SK-N-SH (cell line): ENCODE results near the gene CASP7. TPM values are rescaled to one million over a fixed set of nuclear protein-coding genes. Genes with fewer than 3 reads are reported as not detected.

Experiments used
- CTCF ChIA-PET: fragments of 300-600, 350-600 bp; formaldehyde crosslinking; extraction: SDS; loops from one replicate; lab custom pipeline; 2021; lab: Yijun Ruan, JAX
- POLR2A ChIA-PET: fragments of 350-600 bp; sonication (Branson Sonifier 250); formaldehyde crosslinking; extraction: SDS; loops from one replicate; lab custom pipeline; 2020; ENCODE audit warnings: antibody characterized with exemption, inconsistent platforms; lab: Yijun Ruan, JAX
- DNase-seq: peaks from one replicate; pipeline ENCODE4 v3.0.0; 2012
- H2AFZ ChIP-seq: fragments of 200-600 bp; sonication (generic); 2 replicates; pipeline ENCODE4 v1.8.1; 2016; ENCODE audit warnings: antibody characterized with exemption, mild to moderate bottlenecking, low read depth
- H3F3A ChIP-seq: fragments of 200-600 bp; sonication (generic); replicated peaks from 2 replicates; pipeline ENCODE3; 2016; ENCODE audit warnings: antibody characterized with exemption, mild to moderate bottlenecking; ENCODE audit not compliant: insufficient read depth
- H3K27ac ChIP-seq, 2 experiments: fragments of 200-500 bp in 1 of 2; fragments of 200-600 bp in 1 of 2; sonication (Bioruptor generic) in 1 of 2; sonication (generic), shearing (Covaris generic) in 1 of 2; 2 replicates each; pipeline versions ENCODE4 v1.5.1 to v1.6.1; 2014 to 2016; ENCODE audit warnings: low read depth in 2 of 2, inconsistent platforms in 1 of 2, low read length in 1 of 2, mild to moderate bottlenecking in 1 of 2, mixed read lengths in 1 of 2
- H3K27me3 ChIP-seq: fragments of 200-600 bp; sonication (generic), shearing (Covaris generic); 2 replicates; pipeline ENCODE4 v1.6.1; 2016; ENCODE audit warnings: mixed run types; ENCODE audit not compliant: insufficient read depth
- H3K36me3 ChIP-seq, 2 experiments: fragments of 200-500 bp in 1 of 2; fragments of 200-600 bp in 1 of 2; sonication (Bioruptor generic) in 1 of 2; sonication (generic) in 1 of 2; replicated peaks in 1 of 2; 2 replicates each; pipeline versions ENCODE3 to v1.5.1; 2014 to 2016; ENCODE audit warnings: low read length in 1 of 2, mild to moderate bottlenecking in 1 of 2; ENCODE audit not compliant: insufficient read depth in 2 of 2, control insufficient read depth in 1 of 2
- H3K4me1 ChIP-seq, 2 experiments: fragments of 200-500 bp in 1 of 2; fragments of 200-600 bp in 1 of 2; sonication (Bioruptor generic) in 1 of 2; sonication (generic), shearing (Covaris generic) in 1 of 2; 2 replicates each; pipeline versions ENCODE4 v1.5.1 to v1.6.1; 2014 to 2016; ENCODE audit warnings: low read depth in 1 of 2, low read length in 1 of 2, mixed run types in 1 of 2; ENCODE audit not compliant: insufficient read depth in 2 of 2, control insufficient read depth in 1 of 2
- H3K4me2 ChIP-seq: fragments of 200-600 bp; sonication (generic), shearing (Covaris generic); 2 replicates; pipeline ENCODE4 v1.6.1; 2017; ENCODE audit warnings: mixed run types
- H3K4me3 ChIP-seq, 2 experiments: fragments of 200-500 bp in 1 of 2; fragments of 200-600 bp in 1 of 2; sonication (Bioruptor generic) in 1 of 2; sonication (generic), shearing (Covaris generic) in 1 of 2; 2 replicates each; pipeline versions ENCODE4 v1.5.1 to v1.8.1; 2014 to 2016; ENCODE audit warnings: low read depth in 2 of 2, inconsistent platforms in 1 of 2, low read length in 1 of 2, mild to moderate bottlenecking in 1 of 2, mixed read lengths in 1 of 2, moderate library complexity in 1 of 2
- H3K79me2 ChIP-seq: fragments of 200-600 bp; sonication (generic); 2 replicates; pipeline ENCODE4 v1.8.1; 2017; ENCODE audit warnings: mild to moderate bottlenecking; ENCODE audit not compliant: insufficient read depth
- H3K9ac ChIP-seq: fragments of 200-600 bp; sonication (generic); 2 replicates; pipeline ENCODE4 v1.6.1; 2017; ENCODE audit warnings: mixed run types
- H3K9me2 ChIP-seq: fragments of 200-600 bp; sonication (generic); 2 replicates; pipeline ENCODE4 v1.6.1; 2017; ENCODE audit warnings: mixed run types
- H3K9me3 ChIP-seq: fragments of 200-600 bp; sonication (generic); 2 replicates; pipeline ENCODE4 v1.6.1; 2017; ENCODE audit warnings: mixed run types, mild to moderate bottlenecking, moderate library complexity
- H4K20me1 ChIP-seq: fragments of 200-600 bp; sonication (generic); 2 replicates; pipeline ENCODE4 v1.6.1; 2017; ENCODE audit warnings: mild to moderate bottlenecking, mixed run types; ENCODE audit not compliant: insufficient read depth
- CHD2 ChIP-seq: fragments of 150-350 bp; IDR thresholded peaks from 2 replicates; pipeline ENCODE4 v1.6.1; 2018; ENCODE audit warnings: low read length; ENCODE audit not compliant: partially characterized antibody
- CTCF ChIP-seq: fragments of 200-600 bp; sonication (generic); IDR thresholded peaks from 2 replicates; pipeline ENCODE4 v1.6.1; 2017; ENCODE audit warnings: antibody characterized with exemption, mild to moderate bottlenecking, moderate library complexity
- EZH2phosphoT487 ChIP-seq: fragments of 200-600 bp; sonication (generic); IDR thresholded peaks from 2 replicates; pipeline ENCODE4 v1.6.1; 2017; ENCODE audit warnings: low read depth, mixed run types, mild to moderate bottlenecking, antibody characterized with exemption, moderate library complexity, borderline replicate concordance
- FOSL2 ChIP-seq: IDR thresholded peaks from 2 replicates; pipeline ENCODE4 v1.4.0; 2012; ENCODE audit warnings: low read depth, mild to moderate bottlenecking, moderate library complexity, borderline replicate concordance
- FOXM1 ChIP-seq: IDR thresholded peaks from 2 replicates; pipeline ENCODE4 v1.4.0; 2012; ENCODE audit warnings: low read depth, mild to moderate bottlenecking
- GABPA ChIP-seq: IDR thresholded peaks from 2 replicates; pipeline ENCODE4 v1.4.0; 2012; ENCODE audit warnings: low read depth, mild to moderate bottlenecking
- MAX ChIP-seq: IDR thresholded peaks from 2 replicates; pipeline ENCODE4 v1.4.0; 2012; ENCODE audit warnings: low read depth
- RFX5 ChIP-seq: IDR thresholded peaks from 2 replicates; pipeline ENCODE4 v1.6.1; 2012; ENCODE audit warnings: mild to moderate bottlenecking, improper control_type of control experiment, low read length
- SMC3 ChIP-seq: IDR thresholded peaks from 2 replicates; pipeline ENCODE4 v1.6.1; 2012; ENCODE audit warnings: low read depth, low read length, improper control_type of control experiment
- TAF1 ChIP-seq: IDR thresholded peaks from 2 replicates; pipeline ENCODE4 v1.6.1; 2012; ENCODE audit warnings: low read depth, mild to moderate bottlenecking, low read length, moderate library complexity, borderline replicate concordance
- TCF12 ChIP-seq: IDR thresholded peaks from 2 replicates; pipeline ENCODE4 v1.4.0; 2012
- WGBS: methylation state at CpG from one replicate; pipeline ENCODE4 v1.1.6; 2017; ENCODE audit warnings: low lambda C conversion rate; 5-methylcytosine and 5-hydroxymethylcytosine counted together
- polyA plus RNA-seq, 3 experiments: library from polyadenylated mRNA; depleted of rRNA; stranded (reverse); fragments of >200 nt; gene quantifications; 2 replicates each; pipeline ENCODE4 v1.2.3, GENCODE V29; 2012

CASP7 gene
- polyA plus RNA-seq, 1 of the 3 experiments (the other 2 are of a cell fraction), result 15.1 TPM

GRCh38 chr10:113775686-113776294 is 96.1 kb downstream of the CASP7 start:
- H3K9me2 ChIP-seq, result no peaks in the 10 kb centered on the region
- POLR2A ChIA-PET, result no interaction called here
- 50% methylated on average over 4 of the region's 4 CpGs for WGBS

GRCh38 chr10:113776553-113776952 is 96.8 kb downstream of the CASP7 start:
- H3K4me2 ChIP-seq, result no peak overlapping the region
- CTCF ChIA-PET, result no interaction called here
- no peak overlapping the region for H3K9ac ChIP-seq
- WGBS, result 90% methylated on average over 1 of the region's 1 CpG
- no peak overlapping the region for H3K4me3 ChIP-seq
- no peaks in the 10 kb centered on the region for H4K20me1 ChIP-seq
- H3K27me3 ChIP-seq, result no peaks in the 10 kb centered on the region
- DNase-seq, result no peak
- no peak overlapping the region for H3K27ac ChIP-seq
- POLR2A ChIA-PET, result no interaction called here
- no peak for TF ChIP-seq GABPA
- no peak for TF ChIP-seq EZH2phosphoT487
- no peak for TF ChIP-seq RFX5
- no peak for TF ChIP-seq FOSL2
- TF ChIP-seq TAF1, result no peak
- no peak for TF ChIP-seq TCF12
- TF ChIP-seq FOXM1, result no peak
- TF ChIP-seq CTCF, result no peak
- TF ChIP-seq MAX, result no peak
- TF ChIP-seq, all 33 proteins: peak for 0
- Histone ChIP-seq H3K9me3 (no peaks in the 10 kb centered on the region), H2AFZ (no peak overlapping the region), H3F3A (no peaks in the 10 kb centered on the region), H3K79me2 (no peaks in the 10 kb centered on the region), H3K4me1 (no peaks in the 10 kb centered on the region), H3K9me2 (no peaks in the 10 kb centered on the region), H3K36me3 (no peaks in the 10 kb centered on the region)

More at GRCh38 chr10:113775686-113776294, 96.1 kb downstream of the CASP7 start:
- DNase-seq, result no peak
- no peak overlapping the region for H2AFZ ChIP-seq
- no peak overlapping the region for H3K9ac ChIP-seq
- H3K4me2 ChIP-seq, result no peak overlapping the region
- no peak overlapping the region for H3K27ac ChIP-seq
- no peak for TF ChIP-seq CHD2
- TF ChIP-seq SMC3, result no peak
- TF ChIP-seq, all 33 proteins: peak for 0
- Histone ChIP-seq H4K20me1 (no peaks in the 10 kb centered on the region), H3K4me1 (no peaks in the 10 kb centered on the region), H3K36me3 (no peaks in the 10 kb centered on the region), H3K27me3 (no peaks in the 10 kb centered on the region), H3K79me2 (no peaks in the 10 kb centered on the region), H3K9me3 (no peaks in the 10 kb centered on the region), H3F3A (no peaks in the 10 kb centered on the region), H3K4me3 (no peak overlapping the region)
- CTCF ChIA-PET, result interaction anchor here (1.6 kb wide), 1 partner anchor 16 kb away, joined by 3 read pairs; no protein-coding TSS in a partner anchor

Other genes with a start within 250 kb of the CASP7 start
- not detected in 2 replicates for gene HABP2, start 126.9 kb upstream of the CASP7 start, polyA plus RNA-seq (2012; rRNA removed)
- not detected in 2 replicates for gene NRAP, start 15.9 kb upstream of the CASP7 start, polyA plus RNA-seq (2012; rRNA removed)
- gene PLEKHS1, start 71.8 kb downstream of the CASP7 start, polyA plus RNA-seq (2012; rRNA removed), result not detected in 2 replicates
- gene DCLRE1A, start 174.2 kb downstream of the CASP7 start, polyA plus RNA-seq (2012; rRNA removed), result 2.6 and 4.0 TPM in 2 replicates
- 2.8 and 3.4 TPM in 2 replicates for gene NHLRC2, start 174.7 kb downstream of the CASP7 start, polyA plus RNA-seq (2012; rRNA removed)